ENCODE results near the gene MDM1.

Gene MDM1

GRCh38 chr12:68285541-68285940, 46.6 kb downstream of the MDM1 start:
- no peak overlapping the region for H3K27ac ChIP-seq
- DNase-seq: no peak
- no peaks in the 10 kb centered on the region for H3K9me3 ChIP-seq (ENCODE audit: severe bottlenecking)
- no peak for TF ChIP-seq CTCF (IDR thresholded peaks at IDR 0.05; ENCODE audit: low read depth, low read length)
- no peaks in the 10 kb centered on the region for H3K27me3 ChIP-seq (ENCODE audit: insufficient read depth, low read depth, severe bottlenecking)
- H3K4me3 ChIP-seq (ENCODE audit: low read depth, low read length): no peak overlapping the region
- H3K36me3 ChIP-seq: no peaks in the 10 kb centered on the region

GRCh38 chr12:68281322-68282077, 50.7 kb downstream of the MDM1 start:
- no peak for TF ChIP-seq CTCF (IDR thresholded peaks at IDR 0.05; ENCODE audit: low read depth, low read length)
- no peak for DNase-seq
- H3K4me3 ChIP-seq (ENCODE audit: low read depth, low read length): no peak overlapping the region
- no peak overlapping the region for H3K27ac ChIP-seq
- no peaks in the 10 kb centered on the region for H3K9me3 ChIP-seq (ENCODE audit: severe bottlenecking)
- H3K27me3 ChIP-seq (ENCODE audit: insufficient read depth, low read depth, severe bottlenecking): no peaks in the 10 kb centered on the region
- H3K36me3 ChIP-seq: no peaks in the 10 kb centered on the region

- Histone ChIP-seq H3K27ac (peak overlapping the region; percentile 14; the same call in 1 of the 2 replicates), H3K4me3 (ENCODE audit: low read depth, low read length) (no peak overlapping the region), H3K9me3 (ENCODE audit: severe bottlenecking) (no peaks in the 10 kb centered on the region), H3K27me3 (ENCODE audit: insufficient read depth, low read depth, severe bottlenecking) (no peaks in the 10 kb centered on the region), H3K36me3 (no peaks in the 10 kb centered on the region)
- TF ChIP-seq CTCF (IDR thresholded peaks at IDR 0.05; ENCODE audit: low read depth, low read length): no peak
- peak; percentile 52 for DNase-seq
Measured at GRCh38 chr12:68280240-68280639, 51.9 kb downstream of the MDM1 start.

- DNase-seq: no peak
- no peaks in the 10 kb centered on the region for H3K27me3 ChIP-seq (ENCODE audit: insufficient read depth, low read depth, severe bottlenecking)
- no peak overlapping the region for H3K4me3 ChIP-seq (ENCODE audit: low read depth, low read length)
Measured at GRCh38 chr12:68279227-68280054, 52.7 kb downstream of the MDM1 start.

GRCh38 chr12:68276402-68276930, 55.7 kb downstream of the MDM1 start:
- Histone ChIP-seq H3K27me3 (ENCODE audit: insufficient read depth, low read depth, severe bottlenecking) (no peaks in the 10 kb centered on the region), H3K27ac (no peak overlapping the region), H3K4me3 (ENCODE audit: low read depth, low read length) (no peak overlapping the region), H3K9me3 (ENCODE audit: severe bottlenecking) (no peaks in the 10 kb centered on the region), H3K36me3 (no peaks in the 10 kb centered on the region)
- no peak for TF ChIP-seq CTCF (IDR thresholded peaks at IDR 0.05; ENCODE audit: low read depth, low read length)
- no peak for DNase-seq

More at GRCh38 chr12:68279227-68280054, 52.7 kb downstream of the MDM1 start:
- no peaks in the 10 kb centered on the region for H3K36me3 ChIP-seq
- no peaks in the 10 kb centered on the region for H3K9me3 ChIP-seq (ENCODE audit: severe bottlenecking)
- no peak for TF ChIP-seq CTCF (IDR thresholded peaks at IDR 0.05; ENCODE audit: low read depth, low read length)
- H3K27ac ChIP-seq: no peak overlapping the region
